HepG2 (cell line): Measurements from ENCODE around the gene MED12L.

Experiments
- ATF7-NPFF ChIP-seq: sonication (generic); formaldehyde crosslinking; IDR thresholded peaks from 2 replicates; pipeline ENCODE4 v1.8.1; 2023; ENCODE audit warnings: mild to moderate bottlenecking, low read depth, missing genetic modification reagents, moderate library complexity
- CTCF ChIP-seq: sonication (generic); formaldehyde crosslinking; IDR thresholded peaks from 2 replicates; pipeline ENCODE4 v1.5.0; 2020; ENCODE audit warnings: mild to moderate bottlenecking, missing genetic modification reagents, moderate library complexity
- EP300 ChIP-seq, 3 experiments: sonication (generic) in 1 of 3; formaldehyde crosslinking in 1 of 3; IDR thresholded peaks; 2 replicates each; pipeline versions ENCODE4 v1.5.1 to v1.6.1; 2011 to 2020; ENCODE audit warnings: low read depth in 2 of 3, low read length in 2 of 3, borderline replicate concordance in 1 of 3, improper control_type of control experiment in 1 of 3, mild to moderate bottlenecking in 1 of 3, missing genetic modification reagents in 1 of 3, moderate library complexity in 1 of 3
- HNRNPUL1 ChIP-seq: fragments of 200-400 bp; formaldehyde crosslinking; IDR thresholded peaks from 2 replicates; pipeline ENCODE4 v1.6.1; 2017; ENCODE audit warnings: low read depth, mild to moderate bottlenecking, low read length, moderate library complexity
- JUND ChIP-seq: sonication (generic); formaldehyde crosslinking; IDR thresholded peaks from 2 replicates; pipeline ENCODE4 v1.8.0; 2022; ENCODE audit warnings: mild to moderate bottlenecking, missing genetic modification reagents
- NFE2L2 ChIP-seq: fragments of 150-350 bp; IDR thresholded peaks from 2 replicates; pipeline ENCODE4 v1.6.1; 2014; ENCODE audit warnings: low read length
- POLR2A ChIP-seq, 2 experiments: IDR thresholded peaks; 2 replicates each; pipeline ENCODE4 v1.6.1; 2011; ENCODE audit warnings: low read depth in 2 of 2, low read length in 2 of 2, mild to moderate bottlenecking in 1 of 2, moderate library complexity in 1 of 2; ENCODE audit not compliant: insufficient read depth in 1 of 2
- RBM22 ChIP-seq: fragments of 200-400 bp; formaldehyde crosslinking; optimal IDR thresholded peaks from 2 replicates; pipeline ENCODE3; 2017; ENCODE audit warnings: mild to moderate bottlenecking, low read length, moderate library complexity
- RNF2 ChIP-seq: fragments of 450-650 bp; conservative IDR thresholded peaks from 2 replicates; pipeline ENCODE4 v1.6.1; 2016; ENCODE audit warnings: low read depth
- YY1 ChIP-seq: IDR thresholded peaks from 2 replicates; pipeline ENCODE4 v1.6.1; 2011; ENCODE audit warnings: low read length, low read depth, moderate library complexity, mild to moderate bottlenecking; ENCODE audit not compliant: insufficient read depth, insufficient replicate concordance
- ZBTB25 ChIP-seq: IDR thresholded peaks from 2 replicates; pipeline ENCODE4 v1.6.1; 2018; ENCODE audit warnings: missing genetic modification reagents
- ZBTB43 ChIP-seq: sonication (generic); formaldehyde crosslinking; conservative IDR thresholded peaks from 2 replicates; pipeline ENCODE4 v1.4.0; 2020; ENCODE audit warnings: missing genetic modification reagents

GRCh38 chr3:151216641-151217607, 131.5 kb downstream of the MED12L start:
- TF ChIP-seq EP300 (IDR thresholded peaks at IDR 0.05; ENCODE audit: low read depth in 2 of 2, low read length in 2 of 2) (no peak), EP300 (CRISPR knock-in tag; IDR thresholded peaks at IDR 0.05; ENCODE audit: borderline replicate concordance) (no peak), YY1 (no peak), ATF7-NPFF (CRISPR knock-in tag) (no peak), ZBTB43 (CRISPR knock-in tag) (no peak), HNRNPUL1 (no peak), RBM22 (no peak), CTCF (CRISPR knock-in tag) (no peak), ZBTB25 (no peak), POLR2A (IDR thresholded peaks at IDR 0.05; ENCODE audit: insufficient read depth in 1 of 2, low read depth in 2 of 2, low read length in 2 of 2) (no peak), JUND (no peak), NFE2L2 (no peak), RNF2 (no peak)
